GM12865 (cell line): ENCODE results near the gene SALL4.

Source experiments
- DNase-seq: peaks from one replicate; pipeline ENCODE4 v3.0.0; 2010; ENCODE audit warnings: low read depth
- H3K4me3 ChIP-seq: 2 replicates; pipeline ENCODE4 v1.5.1; 2011; ENCODE audit warnings: mild to moderate bottlenecking, low read depth, low read length, control low read depth
- TF ChIP-seq, protein P1 (sequence below): IDR thresholded peaks from 2 replicates; pipeline ENCODE4 v1.5.1; 2011; ENCODE audit warnings: low read length, control low read depth, low read depth, inconsistent platforms; ENCODE audit not compliant: insufficient read depth; ENCODE audit errors: missing control alignments

The SALL4 gene

DNA sequence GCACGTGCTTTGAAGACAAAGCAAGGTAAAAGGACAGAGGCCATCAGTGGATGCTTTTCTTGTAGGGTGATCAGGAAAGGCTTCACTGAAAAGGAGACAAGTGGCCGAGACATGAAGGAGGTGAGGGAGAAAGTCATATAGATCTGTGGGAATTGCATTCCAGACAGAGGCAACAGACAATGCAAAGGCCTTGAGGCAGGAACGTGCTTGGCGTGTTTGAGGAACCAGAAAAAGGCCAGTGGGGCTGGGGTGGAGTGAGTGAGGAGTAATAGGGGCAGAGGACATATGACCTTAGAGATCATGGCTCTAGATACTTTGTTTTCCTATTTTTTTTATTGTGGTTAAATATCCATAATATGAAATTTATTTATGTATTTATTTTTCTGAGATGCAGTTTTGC is 10.5 kb upstream of the SALL4 start:
- no peak for DNase-seq
- no peak overlapping the region for H3K4me3 ChIP-seq
- TF ChIP-seq, protein P1, sequence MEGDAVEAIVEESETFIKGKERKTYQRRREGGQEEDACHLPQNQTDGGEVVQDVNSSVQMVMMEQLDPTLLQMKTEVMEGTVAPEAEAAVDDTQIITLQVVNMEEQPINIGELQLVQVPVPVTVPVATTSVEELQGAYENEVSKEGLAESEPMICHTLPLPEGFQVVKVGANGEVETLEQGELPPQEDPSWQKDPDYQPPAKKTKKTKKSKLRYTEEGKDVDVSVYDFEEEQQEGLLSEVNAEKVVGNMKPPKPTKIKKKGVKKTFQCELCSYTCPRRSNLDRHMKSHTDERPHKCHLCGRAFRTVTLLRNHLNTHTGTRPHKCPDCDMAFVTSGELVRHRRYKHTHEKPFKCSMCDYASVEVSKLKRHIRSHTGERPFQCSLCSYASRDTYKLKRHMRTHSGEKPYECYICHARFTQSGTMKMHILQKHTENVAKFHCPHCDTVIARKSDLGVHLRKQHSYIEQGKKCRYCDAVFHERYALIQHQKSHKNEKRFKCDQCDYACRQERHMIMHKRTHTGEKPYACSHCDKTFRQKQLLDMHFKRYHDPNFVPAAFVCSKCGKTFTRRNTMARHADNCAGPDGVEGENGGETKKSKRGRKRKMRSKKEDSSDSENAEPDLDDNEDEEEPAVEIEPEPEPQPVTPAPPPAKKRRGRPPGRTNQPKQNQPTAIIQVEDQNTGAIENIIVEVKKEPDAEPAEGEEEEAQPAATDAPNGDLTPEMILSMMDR: no peak

DNA sequence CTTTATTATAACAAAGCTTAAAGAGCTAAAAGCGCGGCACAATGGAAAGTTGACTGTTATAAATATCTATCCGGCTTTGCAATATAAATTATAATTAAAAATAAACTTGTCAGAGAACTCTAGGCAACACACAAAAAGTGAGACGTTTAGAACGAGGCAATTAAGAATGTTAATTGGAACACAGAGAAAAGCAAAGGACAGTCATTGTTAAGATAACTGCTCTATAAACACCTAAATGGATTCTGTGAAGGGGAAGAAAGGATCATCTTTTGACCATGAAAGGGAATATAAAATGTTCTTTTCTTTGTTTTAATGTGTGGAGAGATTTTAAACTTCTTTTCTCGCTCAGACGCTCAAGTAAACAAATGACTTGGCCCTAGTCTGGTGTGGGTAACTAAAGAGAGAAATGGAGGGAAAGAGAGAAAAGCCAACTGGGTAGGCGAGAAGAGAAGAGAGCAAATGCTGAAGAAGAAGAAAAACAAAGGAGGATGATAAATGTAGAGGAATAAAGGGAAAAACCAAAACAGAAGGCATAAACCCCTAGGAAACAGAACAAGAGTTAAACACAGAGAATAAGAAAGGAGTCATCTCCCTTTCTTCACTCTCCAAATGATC is 9.3 kb upstream of the SALL4 start:
- no peak for DNase-seq
- TF ChIP-seq, protein P1: no peak
- H3K4me3 ChIP-seq: no peak overlapping the region

DNA sequence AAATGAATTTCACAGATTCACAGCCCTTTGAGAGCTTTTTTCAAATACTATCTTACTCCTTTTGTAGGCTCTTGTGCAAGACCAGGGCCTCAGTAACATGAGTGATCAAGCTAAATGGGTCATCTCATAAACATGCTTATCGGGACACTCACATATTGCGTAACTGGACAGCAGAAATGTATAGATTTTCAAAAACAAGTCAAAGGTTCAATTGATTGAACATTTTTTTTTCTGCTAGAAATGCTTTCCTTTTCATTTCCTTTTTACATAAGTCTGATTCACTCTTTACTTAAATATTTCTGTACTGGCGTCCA is 8.7 kb upstream of the SALL4 start:
- no peak overlapping the region for H3K4me3 ChIP-seq
- TF ChIP-seq, protein P1: no peak
- DNase-seq: no peak

DNA sequence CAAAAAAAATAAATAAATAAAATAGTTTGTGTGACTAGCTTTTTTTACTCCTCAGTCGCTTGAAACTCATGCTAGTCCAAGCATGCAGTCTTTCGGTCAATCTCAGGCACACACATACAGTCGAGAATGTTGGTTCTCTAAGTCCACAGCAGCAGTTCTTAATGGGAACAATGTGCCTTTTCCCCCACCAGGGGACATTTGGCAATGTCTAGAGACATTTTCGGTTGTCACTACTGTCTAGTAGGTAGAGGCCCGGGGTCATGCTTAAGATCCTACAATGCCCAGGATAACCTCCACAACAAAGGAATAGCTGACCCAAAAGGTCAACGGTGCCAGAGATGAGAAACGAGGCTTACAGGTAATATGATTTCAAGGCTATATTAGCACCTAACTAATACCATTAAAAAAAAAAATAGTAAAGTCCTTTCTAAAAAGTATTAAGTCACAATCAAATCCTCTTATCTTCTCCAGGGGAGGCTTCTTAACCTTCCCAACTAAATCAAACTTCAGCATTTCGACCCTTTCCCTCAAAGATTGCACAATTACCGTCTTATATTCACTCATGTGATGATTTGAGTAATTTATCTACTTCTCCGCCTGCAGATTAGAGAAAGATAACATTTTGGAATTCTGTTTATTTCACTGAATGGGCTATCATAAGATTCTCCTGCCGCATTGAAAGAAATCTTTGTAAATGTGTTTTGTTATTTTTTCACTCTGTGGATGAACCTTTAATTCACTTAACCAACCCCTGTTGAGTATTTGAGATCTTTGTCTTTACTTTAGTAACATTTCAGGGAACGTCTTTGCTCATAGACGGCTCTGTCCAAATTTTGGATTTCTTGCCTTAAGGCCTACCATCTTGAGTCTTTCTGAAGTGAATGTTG is 8.1 kb upstream of the SALL4 start:
- TF ChIP-seq, protein P1: no peak
- DNase-seq: no peak
- H3K4me3 ChIP-seq: no peak overlapping the region

DNA sequence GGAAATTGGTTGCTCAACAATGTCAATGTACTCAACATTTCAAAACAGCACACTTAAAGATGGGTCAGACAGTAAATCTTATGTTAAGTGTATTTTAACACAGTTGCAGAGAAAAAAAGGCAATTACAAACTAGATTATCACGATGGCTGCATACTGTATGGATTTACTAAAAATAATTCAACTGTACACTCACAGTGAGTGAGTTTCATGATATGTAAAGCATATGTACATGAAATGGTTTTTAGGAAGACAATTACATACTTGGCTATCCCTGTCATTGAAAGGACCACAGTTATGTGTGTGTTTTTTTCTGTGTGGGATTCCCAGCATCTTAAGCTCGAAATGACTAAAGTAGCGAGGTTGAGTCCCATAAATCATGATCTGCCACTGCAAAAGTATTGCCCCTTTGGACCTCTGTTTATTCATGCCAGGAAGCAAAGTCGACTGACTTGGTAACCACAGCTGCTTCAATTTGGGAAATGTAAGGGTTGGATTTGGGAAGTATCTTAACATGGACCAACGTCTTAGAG is 5.5 kb upstream of the SALL4 start:
- TF ChIP-seq, protein P1: no peak
- DNase-seq: no peak
- H3K4me3 ChIP-seq: no peak overlapping the region

DNA sequence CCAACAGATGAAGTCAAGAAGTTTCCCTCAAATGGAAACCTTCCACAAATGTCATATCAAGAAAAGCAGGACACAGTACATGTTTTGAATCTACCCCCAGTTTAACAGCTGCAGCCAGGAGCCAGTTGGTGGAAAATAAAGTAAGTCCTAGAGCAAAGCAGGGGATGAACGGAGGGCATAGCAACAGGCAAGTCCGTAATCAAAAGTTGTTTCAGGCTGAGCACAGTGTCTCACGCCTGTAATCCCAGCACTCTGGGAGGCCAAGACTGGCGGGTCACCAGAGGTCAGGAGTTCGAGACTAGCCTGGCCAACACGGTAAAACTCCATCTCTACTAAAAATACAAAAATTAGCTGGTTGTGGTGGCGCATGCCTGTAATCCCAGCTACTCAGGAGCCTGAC is 2.4 kb upstream of the SALL4 start:
- DNase-seq: no peak
- TF ChIP-seq, protein P1: no peak
- no peak overlapping the region for H3K4me3 ChIP-seq
